PC-9 (cell line): ENCODE results near the gene IKZF3. TPM values are rescaled to one million over a fixed set of nuclear protein-coding genes. Genes with fewer than 3 reads are reported as not detected.

Source experiments
- BruUV-seq: library from RNA; stranded (reverse); fragments of 400-500 nt; replicated peaks from 2 replicates; lab custom pipeline; 2021; lab: Mats Ljungman, UMichigan
- CTCF ChIA-PET: fragments of 300-600 bp; sonication (Branson Sonifier 250); formaldehyde crosslinking; loops from one replicate; lab custom pipeline; 2022; ENCODE audit warnings: antibody characterized with exemption; lab: Charles Lee
- POLR2A ChIA-PET: fragments of 300-600 bp; sonication (Branson Sonifier 250); formaldehyde crosslinking; loops from one replicate; lab custom pipeline; 2022; ENCODE audit warnings: antibody characterized with exemption; ENCODE audit not compliant: unreplicated experiment; lab: Charles Lee
- DNase-seq, 2 experiments: peaks; one replicate each; pipeline versions ENCODE4 v3.0.0 to v3.0.0-alpha.2; 2015 to 2022; ENCODE audit warnings: mixed read lengths in 1 of 2
- H2AFZ ChIP-seq: fragments of 200-600 bp; sonication (generic); 2 replicates; pipeline ENCODE4 v1.8.1; 2017; ENCODE audit warnings: antibody characterized with exemption
- H3F3A ChIP-seq: fragments of 200-600 bp; sonication (generic); 2 replicates; pipeline ENCODE4 v1.8.1; 2017; ENCODE audit warnings: antibody characterized with exemption, mild to moderate bottlenecking, low read depth; ENCODE audit not compliant: insufficient read depth
- H3K27ac ChIP-seq: fragments of 200-600 bp; sonication (generic); 2 replicates; pipeline ENCODE4 v1.6.1; 2016; ENCODE audit warnings: mixed run types
- H3K27me3 ChIP-seq: fragments of 200-600 bp; sonication (generic); 2 replicates; pipeline ENCODE4 v1.6.1; 2016; ENCODE audit warnings: low read depth, mixed run types; ENCODE audit not compliant: insufficient read depth
- H3K36me3 ChIP-seq: fragments of 200-600 bp; sonication (generic); 2 replicates; pipeline ENCODE4 v1.6.1; 2016; ENCODE audit warnings: low read depth, mixed run types
- H3K4me1 ChIP-seq: fragments of 200-600 bp; sonication (generic); replicated peaks from 2 replicates; pipeline ENCODE4 v1.6.1; 2016; ENCODE audit warnings: mixed run types; ENCODE audit not compliant: insufficient read depth
- H3K4me2 ChIP-seq: fragments of 200-600 bp; sonication (generic); 2 replicates; pipeline ENCODE4 v1.6.1; 2017; ENCODE audit warnings: mixed run types
- H3K4me3 ChIP-seq: fragments of 200-600 bp; sonication (generic); 2 replicates; pipeline ENCODE4 v1.6.1; 2016; ENCODE audit warnings: mixed run types
- H3K79me2 ChIP-seq: fragments of 200-600 bp; sonication (generic); 2 replicates; pipeline ENCODE4 v1.6.1; 2017; ENCODE audit warnings: low read depth, mixed run types
- H3K9me2 ChIP-seq: fragments of 200-600 bp; sonication (generic); 2 replicates; pipeline ENCODE4 v1.8.1; 2017; ENCODE audit warnings: mild to moderate bottlenecking; ENCODE audit not compliant: insufficient read depth
- H3K9me3 ChIP-seq: fragments of 200-600 bp; sonication (generic); 2 replicates; pipeline ENCODE4 v1.8.1; 2016; ENCODE audit warnings: low read depth; ENCODE audit not compliant: insufficient read depth
- H4K20me1 ChIP-seq: fragments of 200-600 bp; sonication (generic); 2 replicates; pipeline ENCODE4 v1.8.1; 2017; ENCODE audit not compliant: insufficient read depth
- EZH2 ChIP-seq: fragments of 200-600 bp; sonication (generic); IDR thresholded peaks from 2 replicates; pipeline ENCODE4 v1.8.0; 2017; ENCODE audit warnings: antibody characterized with exemption, low read depth
- intact Hi-C: fragments of 100-400 bp; cut with micrococcal nuclease; formaldehyde crosslinking; loops from one replicate; pipeline ENCODE4 v1.10.0; 2022; ENCODE audit not compliant: unreplicated experiment
- total RNA-seq: library from RNA; stranded (reverse); gene quantifications from 2 replicates; pipeline ENCODE4 v1.2.3, GENCODE V29; 2021
- TF ChIP-seq, protein P1 (sequence below): fragments of 200-600 bp; sonication (generic); conservative IDR thresholded peaks from 2 replicates; pipeline ENCODE4 v1.6.1; 2017; ENCODE audit warnings: mixed run types, antibody characterized with exemption, mild to moderate bottlenecking, moderate library complexity

Gene IKZF3
- total RNA-seq, 1 experiment from 2014 or later = 0.04 TPM

DNA sequence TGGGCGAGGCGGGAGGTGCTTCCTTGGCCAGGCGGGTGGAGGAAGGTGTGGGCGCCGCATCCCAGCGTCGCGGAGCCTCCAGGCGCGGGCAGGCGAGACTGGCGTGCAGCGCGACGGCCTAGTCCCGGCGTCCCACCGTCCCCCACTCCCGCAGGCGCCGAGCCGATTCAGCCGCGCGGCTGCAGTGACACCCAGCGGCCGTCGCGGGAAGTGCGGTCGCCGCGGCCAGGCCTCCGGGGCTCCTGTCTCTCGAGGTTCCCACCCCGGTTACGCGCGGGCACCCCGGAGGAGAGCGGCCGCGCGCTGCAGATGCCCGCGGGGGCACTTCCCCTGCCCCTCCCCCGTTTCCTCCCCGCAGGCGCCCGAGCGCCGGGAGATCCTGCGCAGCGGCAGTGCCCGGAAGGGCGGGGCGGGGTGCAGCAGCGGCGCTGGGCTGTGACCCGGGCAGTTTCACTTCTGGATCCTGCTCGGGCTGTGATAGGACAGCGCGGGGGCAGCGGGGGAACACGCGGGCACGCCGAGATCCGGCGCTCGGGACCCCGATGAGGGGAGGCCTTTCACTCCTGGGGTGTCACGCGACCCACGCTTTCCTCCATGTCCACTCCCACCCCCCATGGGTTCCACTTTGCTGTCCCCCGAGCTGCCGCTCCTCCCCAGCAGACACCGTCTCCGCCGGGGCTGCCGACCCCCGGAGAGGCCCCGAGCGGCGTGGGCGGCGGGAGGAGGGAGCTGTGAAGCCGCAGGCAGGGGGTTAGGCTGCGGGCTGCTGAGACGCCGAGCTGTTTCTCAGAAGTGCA, 109.8 kb downstream of the IKZF3 start:
- TF ChIP-seq, protein P1, sequence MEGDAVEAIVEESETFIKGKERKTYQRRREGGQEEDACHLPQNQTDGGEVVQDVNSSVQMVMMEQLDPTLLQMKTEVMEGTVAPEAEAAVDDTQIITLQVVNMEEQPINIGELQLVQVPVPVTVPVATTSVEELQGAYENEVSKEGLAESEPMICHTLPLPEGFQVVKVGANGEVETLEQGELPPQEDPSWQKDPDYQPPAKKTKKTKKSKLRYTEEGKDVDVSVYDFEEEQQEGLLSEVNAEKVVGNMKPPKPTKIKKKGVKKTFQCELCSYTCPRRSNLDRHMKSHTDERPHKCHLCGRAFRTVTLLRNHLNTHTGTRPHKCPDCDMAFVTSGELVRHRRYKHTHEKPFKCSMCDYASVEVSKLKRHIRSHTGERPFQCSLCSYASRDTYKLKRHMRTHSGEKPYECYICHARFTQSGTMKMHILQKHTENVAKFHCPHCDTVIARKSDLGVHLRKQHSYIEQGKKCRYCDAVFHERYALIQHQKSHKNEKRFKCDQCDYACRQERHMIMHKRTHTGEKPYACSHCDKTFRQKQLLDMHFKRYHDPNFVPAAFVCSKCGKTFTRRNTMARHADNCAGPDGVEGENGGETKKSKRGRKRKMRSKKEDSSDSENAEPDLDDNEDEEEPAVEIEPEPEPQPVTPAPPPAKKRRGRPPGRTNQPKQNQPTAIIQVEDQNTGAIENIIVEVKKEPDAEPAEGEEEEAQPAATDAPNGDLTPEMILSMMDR = peak; percentile 87
- no peak for TF ChIP-seq EZH2
- CTCF ChIA-PET = interaction anchor here (0.6 to 2.7 kb wide), 3 partner anchors 133 to 951 kb away, joined by 3 to 9 read pairs (median 8); no protein-coding TSS in a partner anchor
- peaks cover 47% of the 10 kb centered on the region for H3K4me1 ChIP-seq

DNA sequence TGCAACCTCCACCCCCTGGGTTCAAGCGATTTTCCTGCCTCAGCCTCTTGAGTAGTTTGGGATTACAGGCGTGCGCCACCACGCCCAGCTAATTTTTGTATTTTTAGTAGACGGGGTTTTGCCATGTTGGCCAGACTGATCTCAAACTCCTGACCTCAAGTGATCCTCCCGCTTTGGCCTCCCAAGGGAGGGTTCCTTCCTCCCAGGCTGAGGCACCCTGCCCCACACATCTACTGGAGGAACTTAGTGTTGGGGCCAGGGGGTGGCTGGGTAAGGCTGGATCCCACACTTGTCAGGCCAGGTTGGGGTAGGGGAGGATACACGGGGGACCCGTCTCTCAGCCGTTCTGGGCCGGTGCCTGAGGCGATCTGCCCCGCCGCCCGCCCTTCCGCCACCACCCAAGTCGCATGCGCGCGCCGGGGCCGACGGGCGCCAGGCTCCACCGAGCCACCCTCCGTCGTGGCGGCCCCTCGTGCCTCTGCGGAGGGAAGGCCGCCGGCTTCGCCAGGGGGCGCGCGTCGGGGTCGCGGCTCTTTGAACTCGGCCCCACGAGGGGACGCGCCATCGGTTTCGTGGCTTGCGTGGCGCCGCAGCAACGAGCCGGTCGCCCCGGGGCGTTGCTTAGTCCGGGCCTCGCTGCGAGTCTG, 110.5 kb downstream of the IKZF3 start:
- Histone ChIP-seq H3K4me2 (peak overlapping the region; percentile 82), H3K4me3 (peak overlapping the region; percentile 78), H3K27ac (peak overlapping the region; percentile 56), H3K9me2 (no peaks in the 10 kb centered on the region), H3F3A (peaks cover 31% of the 10 kb centered on the region; the same call in 1 of the 2 replicates), H3K36me3 (no peaks in the 10 kb centered on the region), H3K9me3 (no peaks in the 10 kb centered on the region), H4K20me1 (no peaks in the 10 kb centered on the region), H2AFZ (peak overlapping the region; percentile 86), H3K79me2 (no peaks in the 10 kb centered on the region), H3K27me3 (no peaks in the 10 kb centered on the region), H3K4me1 (peaks cover 47% of the 10 kb centered on the region)
- no TSS peak for BruUV-seq
- intact Hi-C loops = loop anchor here (1.0 to 10.0 kb wide), 6 partner anchors 46 to 227 kb away; partner anchors contain the start of genes LRRC3C, ORMDL3 and PSMD3
- ChIA-PET POLR2A (no interaction called here), CTCF (interaction anchor here (2.7 kb wide), 1 partner anchor 132 kb away, joined by 9 read pairs; no protein-coding TSS in a partner anchor)
- TF ChIP-seq, protein P1 = no peak
- TF ChIP-seq EZH2 = no peak
- peak in 1 of 2 experiments; percentile 43 for DNase-seq

More for the DNA sequence above, 109.8 kb downstream of the IKZF3 start:
- no peaks in the 10 kb centered on the region for H3K27me3 ChIP-seq
- intact Hi-C loops = loop anchor here (1.0 to 10.0 kb wide), 6 partner anchors 47 to 226 kb away; partner anchors contain the start of genes LRRC3C, ORMDL3 and PSMD3
- no TSS peak for BruUV-seq
- H3K79me2 ChIP-seq = no peaks in the 10 kb centered on the region
- H3K36me3 ChIP-seq = no peaks in the 10 kb centered on the region
- peaks cover 23% of the 10 kb centered on the region; the same call in 1 of the 2 replicates for H3F3A ChIP-seq
- H3K4me3 ChIP-seq = peak overlapping the region; percentile 78
- peak overlapping the region; percentile 63 for H3K27ac ChIP-seq
- peak overlapping the region; percentile 97 for H2AFZ ChIP-seq
- no peaks in the 10 kb centered on the region for H3K9me3 ChIP-seq
- POLR2A ChIA-PET = no interaction called here
- no peaks in the 10 kb centered on the region for H3K9me2 ChIP-seq
- DNase-seq = peak; percentile 74 to 98
- no peaks in the 10 kb centered on the region for H4K20me1 ChIP-seq
- H3K4me2 ChIP-seq = peak overlapping the region; percentile 82

DNA sequence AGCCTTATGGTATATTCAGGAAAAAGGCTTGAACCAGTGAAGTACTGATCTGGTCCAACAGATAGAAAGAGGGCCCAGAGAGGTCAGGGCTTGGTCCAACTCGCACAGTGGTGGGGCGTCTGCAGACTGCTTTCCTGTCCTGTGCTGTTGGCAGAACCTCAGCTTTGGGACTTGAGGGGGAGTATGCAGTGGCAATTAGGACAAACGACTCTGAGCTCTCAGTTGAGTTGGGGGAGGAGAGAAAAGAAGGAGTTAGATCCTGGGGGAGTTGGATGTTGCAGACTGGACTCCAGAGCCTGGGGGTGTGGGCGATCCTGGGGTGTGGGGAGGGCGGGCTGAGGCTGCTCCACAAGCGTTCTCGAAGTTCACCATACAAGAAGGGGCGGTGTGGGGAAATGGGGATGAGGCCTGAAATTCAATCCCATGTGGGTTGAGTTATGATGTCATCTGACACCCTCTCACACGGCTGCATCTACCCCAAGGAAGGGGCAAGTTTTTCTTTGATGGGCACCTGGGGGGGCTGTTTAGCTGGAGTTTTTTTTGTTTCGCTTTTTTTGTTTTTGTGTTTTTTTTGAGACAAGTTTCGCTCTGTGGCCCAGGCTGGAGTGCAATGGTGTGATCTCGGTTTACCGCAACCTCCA, 111.8 kb downstream of the IKZF3 start:
- ChIA-PET CTCF (interaction anchor here (0.6 to 2.7 kb wide), 3 partner anchors 22 to 131 kb away, joined by 4 to 11 read pairs (median 9); no protein-coding TSS in a partner anchor), POLR2A (interaction anchor here (0.6 to 0.7 kb wide), 2 partner anchors 13 to 87 kb away, joined by 3 to 26 read pairs; partner anchors contain the start of gene TCAP)
- Histone ChIP-seq H3K79me2 (no peaks in the 10 kb centered on the region), H3K36me3 (no peaks in the 10 kb centered on the region), H3K4me3 (no peak overlapping the region), H3K27me3 (no peaks in the 10 kb centered on the region), H3K4me2 (no peak overlapping the region), H3F3A (peaks cover 41% of the 10 kb centered on the region; the same call in 1 of the 2 replicates), H3K27ac (no peak overlapping the region), H2AFZ (no peak overlapping the region), H4K20me1 (no peaks in the 10 kb centered on the region), H3K9me2 (no peaks in the 10 kb centered on the region), H3K9me3 (no peaks in the 10 kb centered on the region), H3K4me1 (peaks cover 47% of the 10 kb centered on the region)
- DNase-seq = no peak
- intact Hi-C loops = loop anchor here (5.0 to 10.0 kb wide), 4 partner anchors 45 to 205 kb away; partner anchors contain the start of genes LRRC3C and ORMDL3
- TF ChIP-seq, protein P1 = no peak
- TF ChIP-seq EZH2 = no peak
- no TSS peak for BruUV-seq
